ENCODE measurements around the gene MAP1LC3A. TPM values are rescaled to one million over a fixed set of nuclear protein-coding genes. Genes with fewer than 3 reads are reported as not detected.

The MAP1LC3A gene
- total RNA-seq, 1 donor from 2014 or later = 71.5 TPM

DNA sequence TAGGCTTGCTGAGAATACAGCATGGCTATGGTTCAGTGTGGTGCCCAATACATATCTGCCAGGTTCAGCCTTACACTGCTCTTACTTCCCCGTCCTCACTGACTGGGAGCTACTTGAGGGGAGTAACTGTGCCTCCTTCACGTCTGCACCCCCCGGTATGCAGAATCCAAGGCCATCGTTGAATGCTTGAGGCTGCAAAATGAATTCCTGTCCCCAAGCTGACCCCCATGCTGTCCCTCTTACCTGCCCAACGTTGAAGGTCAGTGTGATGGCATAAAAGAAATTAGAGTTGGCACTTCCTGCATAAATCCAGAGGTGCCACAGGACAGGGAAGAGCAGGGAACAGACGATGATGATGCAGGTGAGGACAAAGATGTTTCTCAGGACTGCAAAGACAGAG, 16.3 kb downstream of the MAP1LC3A start:
- H3K4me3 ChIP-seq = no peak overlapping the region
- peaks cover 4% of the 10 kb centered on the region for H3K4me1 ChIP-seq
- DNase-seq (ENCODE audit: extremely low spot score in 2 of 2) = peak in 1 of 2 donors; percentile 62

DNA sequence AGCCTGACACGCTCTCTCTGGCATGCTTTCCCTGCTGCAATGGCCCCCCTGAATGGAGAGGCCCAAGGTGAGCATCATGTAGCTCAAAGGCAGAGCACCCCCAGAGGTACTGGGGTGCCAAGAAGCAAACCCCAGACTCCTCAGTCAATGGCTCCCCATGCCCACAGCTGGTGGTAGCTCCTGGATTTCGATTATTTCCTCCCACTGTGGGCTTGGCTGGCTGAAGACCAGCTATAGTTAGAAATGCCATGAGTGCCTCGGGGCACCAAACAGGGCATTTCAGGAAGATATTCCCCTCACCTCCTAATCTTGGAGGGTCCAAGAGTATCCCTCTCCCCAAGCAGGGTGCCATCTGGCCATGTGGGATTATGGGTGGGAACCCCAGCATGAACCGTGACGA, 16.8 kb downstream of the MAP1LC3A start:
- H3K9me3 ChIP-seq = no peaks in the 10 kb centered on the region
- H3K27ac ChIP-seq = no peak overlapping the region
- peaks cover 9% of the 10 kb centered on the region for H3K4me1 ChIP-seq
- DNase-seq (ENCODE audit: extremely low spot score in 2 of 2) = peak in 1 of 2 donors; percentile 29
- intact Hi-C loops (cut with DNase I) = no loop called here
- H3K4me3 ChIP-seq = no peak overlapping the region
- TF ChIP-seq, protein P1, sequence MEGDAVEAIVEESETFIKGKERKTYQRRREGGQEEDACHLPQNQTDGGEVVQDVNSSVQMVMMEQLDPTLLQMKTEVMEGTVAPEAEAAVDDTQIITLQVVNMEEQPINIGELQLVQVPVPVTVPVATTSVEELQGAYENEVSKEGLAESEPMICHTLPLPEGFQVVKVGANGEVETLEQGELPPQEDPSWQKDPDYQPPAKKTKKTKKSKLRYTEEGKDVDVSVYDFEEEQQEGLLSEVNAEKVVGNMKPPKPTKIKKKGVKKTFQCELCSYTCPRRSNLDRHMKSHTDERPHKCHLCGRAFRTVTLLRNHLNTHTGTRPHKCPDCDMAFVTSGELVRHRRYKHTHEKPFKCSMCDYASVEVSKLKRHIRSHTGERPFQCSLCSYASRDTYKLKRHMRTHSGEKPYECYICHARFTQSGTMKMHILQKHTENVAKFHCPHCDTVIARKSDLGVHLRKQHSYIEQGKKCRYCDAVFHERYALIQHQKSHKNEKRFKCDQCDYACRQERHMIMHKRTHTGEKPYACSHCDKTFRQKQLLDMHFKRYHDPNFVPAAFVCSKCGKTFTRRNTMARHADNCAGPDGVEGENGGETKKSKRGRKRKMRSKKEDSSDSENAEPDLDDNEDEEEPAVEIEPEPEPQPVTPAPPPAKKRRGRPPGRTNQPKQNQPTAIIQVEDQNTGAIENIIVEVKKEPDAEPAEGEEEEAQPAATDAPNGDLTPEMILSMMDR (IDR thresholded peaks at IDR 0.05) = no peak
- no peaks in the 10 kb centered on the region for H3K27me3 ChIP-seq
- no peaks in the 10 kb centered on the region for H3K36me3 ChIP-seq

More for the DNA sequence above, 16.3 kb downstream of the MAP1LC3A start:
- no peak overlapping the region for H3K27ac ChIP-seq
- no peaks in the 10 kb centered on the region for H3K9me3 ChIP-seq
- intact Hi-C loops (cut with DNase I) = no loop called here
- TF ChIP-seq POLR2A (IDR thresholded peaks at IDR 0.05) (no peak), POLR2AphosphoS5 (IDR thresholded peaks at IDR 0.05; ENCODE audit: insufficient read depth in 1 of 2, low read depth in 1 of 2) (no peak)
- TF ChIP-seq, protein P1 (IDR thresholded peaks at IDR 0.05) = no peak
- H3K36me3 ChIP-seq = no peaks in the 10 kb centered on the region
- H3K27me3 ChIP-seq = no peaks in the 10 kb centered on the region

DNA sequence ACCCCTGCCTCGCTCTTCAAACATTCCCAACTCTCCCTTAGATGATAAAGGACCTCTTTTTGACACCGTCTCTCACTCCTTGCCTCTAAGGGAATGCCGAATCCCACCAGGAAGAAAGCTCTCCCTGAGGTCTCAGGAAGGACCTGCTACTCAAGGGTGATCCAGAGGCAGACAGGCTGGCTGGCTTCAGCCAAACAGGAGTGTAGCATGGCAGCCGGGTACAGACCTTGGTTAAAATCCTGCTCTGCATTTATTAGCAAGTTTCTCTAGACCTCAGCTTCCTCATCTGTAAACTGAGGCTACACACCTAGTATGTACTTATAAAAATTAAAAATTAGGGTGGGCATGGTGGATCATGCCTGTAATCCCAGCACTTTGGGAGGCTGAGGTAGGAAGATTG, 17.2 kb downstream of the MAP1LC3A start:
- Histone ChIP-seq H3K9me3 (no peaks in the 10 kb centered on the region), H3K4me3 (no peak overlapping the region), H3K27ac (no peak overlapping the region), H3K36me3 (no peaks in the 10 kb centered on the region), H3K4me1 (peaks cover 13% of the 10 kb centered on the region), H3K27me3 (no peaks in the 10 kb centered on the region)
- intact Hi-C loops (cut with DNase I) = no loop called here
- TF ChIP-seq, protein P1 (IDR thresholded peaks at IDR 0.05) = no peak
- no peak for TF ChIP-seq POLR2A (IDR thresholded peaks at IDR 0.05)
- no peak for TF ChIP-seq POLR2AphosphoS5 (IDR thresholded peaks at IDR 0.05; ENCODE audit: insufficient read depth in 1 of 2, low read depth in 1 of 2)
- peak in 1 of 2 donors; percentile 56 for DNase-seq (ENCODE audit: extremely low spot score in 2 of 2)

DNA sequence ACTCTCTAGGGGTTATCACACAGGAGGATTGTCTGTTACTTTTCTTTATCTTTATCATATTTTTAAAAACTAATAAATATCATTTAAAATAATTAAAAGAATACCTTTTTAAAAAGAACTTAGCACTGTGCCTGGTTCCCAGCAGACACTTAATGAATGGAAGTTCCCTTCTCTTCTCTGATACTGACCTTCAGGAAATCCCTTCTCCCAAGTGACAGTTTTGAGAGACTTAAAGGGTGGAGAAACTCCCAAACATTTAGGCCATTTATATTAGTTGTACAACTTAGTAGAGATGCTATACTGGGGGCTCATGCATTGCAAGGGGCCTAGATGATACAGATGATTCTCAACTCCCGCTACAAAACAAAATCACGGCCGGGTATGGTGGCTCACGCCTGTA, 18.5 kb downstream of the MAP1LC3A start:
- no peak for TF ChIP-seq POLR2AphosphoS5 (IDR thresholded peaks at IDR 0.05; ENCODE audit: insufficient read depth in 1 of 2, low read depth in 1 of 2)
- TF ChIP-seq, protein P1 (IDR thresholded peaks at IDR 0.05) = no peak
- TF ChIP-seq POLR2A (IDR thresholded peaks at IDR 0.05) = no peak
- Histone ChIP-seq H3K27me3 (no peaks in the 10 kb centered on the region), H3K27ac (no peak overlapping the region), H3K36me3 (no peaks in the 10 kb centered on the region), H3K9me3 (no peaks in the 10 kb centered on the region), H3K4me1 (peaks cover 25% of the 10 kb centered on the region), H3K4me3 (no peak overlapping the region)
- intact Hi-C loops (cut with DNase I) = no loop called here
- peak in 1 of 2 donors; percentile 6 for DNase-seq (ENCODE audit: extremely low spot score in 2 of 2)

DNA sequence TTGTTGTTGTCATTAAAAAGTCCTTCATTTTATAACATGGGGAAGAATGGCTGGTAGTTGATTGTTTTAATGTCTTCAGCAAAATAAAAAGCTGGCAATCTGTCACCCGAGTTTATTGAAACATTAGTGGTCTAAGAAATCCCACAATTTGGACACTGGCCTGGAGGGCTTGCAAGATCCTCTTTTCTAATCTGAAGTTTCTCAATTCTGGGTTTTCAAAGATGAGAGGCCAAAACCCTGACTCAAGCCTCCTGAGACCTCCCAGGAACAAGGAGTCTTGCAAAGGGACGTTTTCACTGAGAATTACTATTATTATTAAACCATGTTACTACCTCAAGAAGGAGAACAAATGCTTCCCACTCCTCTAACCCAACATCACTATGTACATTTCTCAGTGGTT, 19.5 kb downstream of the MAP1LC3A start:
- H3K36me3 ChIP-seq = no peaks in the 10 kb centered on the region
- intact Hi-C loops (cut with DNase I) = no loop called here
- H3K27me3 ChIP-seq = no peaks in the 10 kb centered on the region
- H3K27ac ChIP-seq = no peak overlapping the region
- H3K4me1 ChIP-seq = peaks cover 34% of the 10 kb centered on the region
- H3K9me3 ChIP-seq = no peaks in the 10 kb centered on the region
- no peak overlapping the region for H3K4me3 ChIP-seq
- TF ChIP-seq POLR2A (IDR thresholded peaks at IDR 0.05) (no peak), POLR2AphosphoS5 (IDR thresholded peaks at IDR 0.05; ENCODE audit: insufficient read depth in 1 of 2, low read depth in 1 of 2) (no peak)
- TF ChIP-seq, protein P1 (IDR thresholded peaks at IDR 0.05) = no peak
- DNase-seq (ENCODE audit: extremely low spot score in 2 of 2) = peak in 1 of 2 donors; percentile 18

All from vagina (tissue), 2 donors.